AG04449 (cell line): ENCODE results near the gene ADGRB3.
A peak's percentile ranks its signal among the peaks of the same experiment; 100 is the strongest.

Experiments
- CTCF ChIA-PET: fragments of 350-600 bp; formaldehyde crosslinking; extraction: SDS; loops from one replicate; lab custom pipeline; 2021; ENCODE audit warnings: antibody characterized with exemption; lab: Yijun Ruan, JAX
- POLR2A ChIA-PET: fragments of 400-600, 350-600 bp; formaldehyde crosslinking; extraction: SDS; loops from one replicate; lab custom pipeline; 2020; ENCODE audit warnings: antibody characterized with exemption, inconsistent platforms; lab: Yijun Ruan, JAX
- DNase-seq: peaks from one replicate; pipeline ENCODE4 v3.0.0-alpha.2; 2010; ENCODE audit warnings: low read depth, low spot score
- H3K4me3 ChIP-seq: 2 replicates; pipeline ENCODE4 v1.5.1; 2011; ENCODE audit warnings: low read depth, mild to moderate bottlenecking, control low read depth, low read length
- CTCF ChIP-seq: IDR thresholded peaks from one replicate; pipeline ENCODE4 v1.5.1; 2011; ENCODE audit warnings: mild to moderate bottlenecking, moderate library complexity, low read length, control low read depth, inconsistent platforms; ENCODE audit not compliant: insufficient read depth; ENCODE audit errors: missing control alignments

The ADGRB3 gene

GRCh38 chr6:68967549-68968300 lies 332.6 kb downstream of the ADGRB3 start:
- ChIA-PET CTCF (interaction anchor here (0.6 to 1.9 kb wide), 7 partner anchors 9 to 1139 kb away, joined by 3 to 6 read pairs (median 4); no protein-coding TSS in a partner anchor), POLR2A (no interaction called here)
- H3K4me3 ChIP-seq = no peak overlapping the region
- TF ChIP-seq CTCF = peak; percentile 79
- peak; percentile 3 for DNase-seq

DNA sequence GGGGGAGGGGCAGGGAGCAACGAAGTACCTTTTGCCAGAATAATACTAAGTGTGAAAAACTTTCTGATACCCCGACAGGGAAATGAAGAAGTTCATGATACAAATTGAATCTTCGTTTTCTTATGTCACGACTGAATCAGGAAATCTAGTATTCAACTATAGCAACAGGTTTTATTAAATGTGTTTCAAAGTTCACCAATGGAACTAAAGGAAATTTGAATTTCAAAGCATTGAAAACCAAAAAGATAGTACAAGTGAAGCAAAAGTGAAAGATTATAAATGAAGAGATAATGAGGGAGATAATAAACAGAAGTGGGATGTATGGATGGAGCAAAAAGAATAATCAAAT lies 333.2 kb downstream of the ADGRB3 start:
- ChIA-PET CTCF (interaction anchor here (0.6 to 1.9 kb wide), 3 partner anchors 10 to 1139 kb away, joined by 3 to 6 read pairs (median 5); no protein-coding TSS in a partner anchor), POLR2A (no interaction called here)
- no peak for DNase-seq
- no peak overlapping the region for H3K4me3 ChIP-seq
- TF ChIP-seq CTCF = no peak

DNA sequence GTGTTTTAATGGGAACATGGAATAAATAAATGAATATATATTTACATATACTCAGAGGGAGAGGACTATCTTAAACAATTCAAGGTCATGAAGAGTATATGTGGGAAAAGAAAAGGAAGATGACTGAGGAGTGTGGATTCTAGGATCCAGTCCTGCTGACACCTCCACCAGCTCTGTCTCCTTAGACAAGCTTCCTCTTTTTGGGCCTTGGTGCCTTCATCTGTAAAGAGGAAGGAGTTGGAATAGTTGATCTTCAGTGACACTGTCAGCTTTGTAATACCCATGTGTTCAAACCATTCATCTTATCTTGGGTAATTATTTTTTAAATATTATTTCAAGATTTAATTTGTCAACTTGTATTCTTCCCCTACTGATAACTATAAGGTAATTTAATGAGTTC lies 338.0 kb downstream of the ADGRB3 start:
- ChIA-PET POLR2A (no interaction called here), CTCF (no interaction called here)
- TF ChIP-seq CTCF = no peak
- no peak overlapping the region for H3K4me3 ChIP-seq
- no peak for DNase-seq

DNA sequence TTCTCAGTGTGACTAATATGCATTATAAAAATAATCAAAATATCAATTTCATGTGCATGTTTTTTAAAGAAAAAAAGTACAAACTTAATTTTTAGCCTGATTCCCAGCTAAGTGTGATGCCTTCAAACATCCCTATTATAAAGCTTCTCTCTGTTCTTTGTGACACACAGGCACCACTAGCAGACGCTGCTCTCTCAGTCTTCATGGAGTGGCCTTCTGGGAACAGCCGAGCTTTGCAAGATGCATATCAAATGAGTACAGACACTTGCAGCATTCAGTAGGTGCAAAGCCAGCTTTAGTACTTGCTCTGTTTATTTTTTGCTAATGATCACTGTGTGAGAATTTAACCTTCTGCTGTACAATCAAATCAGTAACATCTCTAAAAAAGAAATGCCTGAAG lies 340.0 kb downstream of the ADGRB3 start:
- POLR2A ChIA-PET = no interaction called here
- TF ChIP-seq CTCF = no peak
- CTCF ChIA-PET = no interaction called here
- DNase-seq = no peak
- no peak overlapping the region for H3K4me3 ChIP-seq

- ChIA-PET POLR2A (no interaction called here), CTCF (interaction anchor here (1.1 kb wide), 3 partner anchors 9 to 24 kb away, joined by 3 to 4 read pairs (median 3); no protein-coding TSS in a partner anchor)
- no peak overlapping the region for H3K4me3 ChIP-seq
- DNase-seq = no peak
- TF ChIP-seq CTCF = no peak
Measured at GRCh38 chr6:68975816-68976215, 340.7 kb downstream of the ADGRB3 start.

- ChIA-PET CTCF (interaction anchor here (1.1 kb wide), 3 partner anchors 9 to 25 kb away, joined by 3 to 4 read pairs (median 3); no protein-coding TSS in a partner anchor), POLR2A (no interaction called here)
- no peak for TF ChIP-seq CTCF
- H3K4me3 ChIP-seq = no peak overlapping the region
- no peak for DNase-seq
Measured at GRCh38 chr6:68976260-68976659, 341.2 kb downstream of the ADGRB3 start.
